HCT116 (cell line): ENCODE measurements around the gene ZMYM2. TPM values are rescaled to one million over a fixed set of nuclear protein-coding genes. Genes with fewer than 3 reads are reported as not detected.

Source experiments
- ATAC-seq: fragments of 200-7000 bp; cut with Tn5 transposase; 2 replicates; pipeline ENCODE4 v1.9.1; 2020; ENCODE audit warnings: mild to moderate bottlenecking, moderate library complexity
- BruUV-seq: library from RNA; stranded (reverse); fragments of 400-500 nt; replicated peaks from 2 replicates; lab custom pipeline; 2021; lab: Mats Ljungman, UMichigan
- CTCF ChIA-PET: fragments of 300-600 bp; sonication (Branson Sonifier 250); formaldehyde crosslinking; loops from one replicate; lab custom pipeline; 2021; ENCODE audit warnings: antibody characterized with exemption; lab: Charles Lee
- POLR2A ChIA-PET: fragments of 300-600, 350-600 bp; sonication (Branson Sonifier 250); formaldehyde crosslinking; loops from one replicate; lab custom pipeline; 2021; ENCODE audit warnings: antibody characterized with exemption; lab: Charles Lee
- RAD21 ChIA-PET, 2 experiments: fragments of 300-600 bp; sonication (Branson Sonifier 250); formaldehyde crosslinking; loops; one replicate each; lab custom pipeline; 2023; ENCODE audit warnings: low total read pairs in 2 of 2; ENCODE audit not compliant: uncharacterized antibody in 2 of 2, unreplicated experiment in 2 of 2, low non-redundant PET in 1 of 2; lab: Charles Lee
- DNase-seq: peaks from one replicate; pipeline ENCODE4 v3.0.0-alpha.2; 2010; ENCODE audit warnings: low read depth, low spot score
- H2AFZ ChIP-seq: fragments of 200-600 bp; shearing (Covaris generic), sonication (generic); 2 replicates; pipeline ENCODE4 v1.6.1; 2017; ENCODE audit warnings: low read depth, mixed run types, mixed read lengths, antibody characterized with exemption, low read length; ENCODE audit not compliant: poor library complexity, severe bottlenecking
- H3K27ac ChIP-seq: 2 replicates; pipeline ENCODE4 v1.5.1; 2012; ENCODE audit warnings: low read depth, low read length
- H3K27me3 ChIP-seq: fragments of 200-600 bp; sonication (generic); 2 replicates; pipeline ENCODE4 v1.6.1; 2016; ENCODE audit warnings: mixed run types, low read length, mixed read lengths; ENCODE audit not compliant: insufficient read depth
- H3K36me3 ChIP-seq, 2 experiments: fragments of 200-500 bp in 1 of 2; fragments of 200-600 bp in 1 of 2; sonication (Bioruptor generic) in 1 of 2; sonication (generic) in 1 of 2; 2 replicates each; pipeline versions ENCODE4 v1.5.1 to v1.6.1; 2014 to 2016; ENCODE audit warnings: low read length in 2 of 2, inconsistent platforms in 1 of 2, mixed read lengths in 1 of 2, mixed run types in 1 of 2; ENCODE audit not compliant: insufficient read depth in 2 of 2, control insufficient read depth in 1 of 2
- H3K4me1 ChIP-seq, 2 experiments: fragments of 200-600 bp in 1 of 2; sonication (generic) in 1 of 2; 2 replicates each; pipeline versions ENCODE4 v1.5.1 to v1.6.1; 2012 to 2017; ENCODE audit warnings: low read length in 2 of 2, inconsistent platforms in 1 of 2, mild to moderate bottlenecking in 1 of 2, mixed read lengths in 1 of 2, mixed run types in 1 of 2, moderate library complexity in 1 of 2; ENCODE audit not compliant: insufficient read depth in 2 of 2, control insufficient read depth in 1 of 2
- H3K4me2 ChIP-seq: fragments of 200-600 bp; sonication (generic); 2 replicates; pipeline ENCODE4 v1.6.1; 2017; ENCODE audit warnings: mixed run types, low read length, mixed read lengths
- H3K4me3 ChIP-seq, 2 experiments: fragments of 200-600 bp in 1 of 2; sonication (generic) in 1 of 2; replicated peaks in 1 of 2; 2 replicates each; pipeline ENCODE4 v1.5.1; 2011 to 2016; ENCODE audit warnings: low read length in 2 of 2, control low read depth in 1 of 2, low read depth in 1 of 2, mild to moderate bottlenecking in 1 of 2, mixed read lengths in 1 of 2, mixed run types in 1 of 2
- H3K79me2 ChIP-seq: fragments of 200-600 bp; sonication (generic); 2 replicates; pipeline ENCODE4 v1.6.1; 2017; ENCODE audit warnings: mild to moderate bottlenecking, mixed run types, low read length, moderate library complexity, mixed read lengths; ENCODE audit not compliant: insufficient read depth
- H3K9ac ChIP-seq: fragments of 200-600 bp; sonication (generic); 2 replicates; pipeline ENCODE4 v1.6.1; 2016; ENCODE audit warnings: low read length, mixed read lengths
- H3K9me2 ChIP-seq: fragments of 200-600 bp; sonication (generic), shearing (Covaris generic); 2 replicates; pipeline ENCODE4 v1.6.1; 2017; ENCODE audit warnings: mixed run types, mild to moderate bottlenecking, moderate library complexity; ENCODE audit not compliant: insufficient read depth
- H3K9me3 ChIP-seq, 2 experiments: fragments of 200-500 bp in 1 of 2; fragments of 200-600 bp in 1 of 2; sonication (Bioruptor generic) in 1 of 2; sonication (generic) in 1 of 2; 2 replicates each; pipeline ENCODE4 v1.6.1; 2014 to 2017; ENCODE audit warnings: low read length in 2 of 2, mixed read lengths in 2 of 2, inconsistent platforms in 1 of 2, low read depth in 1 of 2, mild to moderate bottlenecking in 1 of 2, mixed run types in 1 of 2, moderate library complexity in 1 of 2; ENCODE audit not compliant: control insufficient read depth in 1 of 2, insufficient read depth in 1 of 2
- H4K20me1 ChIP-seq: fragments of 200-600 bp; sonication (generic), shearing (Covaris generic); 2 replicates; pipeline ENCODE4 v1.6.1; 2017; ENCODE audit warnings: mixed run types, mild to moderate bottlenecking, moderate library complexity; ENCODE audit not compliant: insufficient read depth
- CBX3 ChIP-seq: IDR thresholded peaks from 2 replicates; pipeline ENCODE4 v1.6.1; 2012; ENCODE audit warnings: low read depth
- CEBPB ChIP-seq: IDR thresholded peaks from 2 replicates; pipeline ENCODE4 v1.6.1; 2012; ENCODE audit warnings: low read depth
- EGR1 ChIP-seq: IDR thresholded peaks from 2 replicates; pipeline ENCODE4 v1.6.1; 2012; ENCODE audit warnings: low read depth
- ELF1 ChIP-seq: IDR thresholded peaks from 2 replicates; pipeline ENCODE4 v1.6.1; 2012; ENCODE audit warnings: low read depth, borderline replicate concordance
- EZH2 ChIP-seq: fragments of 200-600 bp; sonication (generic); IDR thresholded peaks from 2 replicates; pipeline ENCODE4 v1.6.1; 2017; ENCODE audit warnings: antibody characterized with exemption, mixed run types
- EZH2phosphoT487 ChIP-seq: fragments of 200-600 bp; IDR thresholded peaks from 2 replicates; pipeline ENCODE4 v1.6.1; 2018; ENCODE audit warnings: antibody characterized with exemption, borderline replicate concordance
- FOSL1 ChIP-seq: IDR thresholded peaks from 2 replicates; pipeline ENCODE4 v1.6.1; 2012; ENCODE audit warnings: low read depth
- JUND ChIP-seq: IDR thresholded peaks from 2 replicates; pipeline ENCODE4 v1.6.1; 2012
- POLR2AphosphoS5 ChIP-seq: IDR thresholded peaks from 2 replicates; pipeline ENCODE4 v1.6.1; 2011; ENCODE audit warnings: mild to moderate bottlenecking, low read depth, low read length, moderate library complexity
- RAD21 ChIP-seq: IDR thresholded peaks from 2 replicates; pipeline ENCODE4 v1.6.1; 2012; ENCODE audit warnings: low read depth, mild to moderate bottlenecking
- SP1 ChIP-seq: IDR thresholded peaks from 2 replicates; pipeline ENCODE4 v1.6.1; 2012; ENCODE audit warnings: low read depth
- SRF ChIP-seq: IDR thresholded peaks from 2 replicates; pipeline ENCODE4 v1.6.1; 2012; ENCODE audit warnings: low read depth
- YY1 ChIP-seq: IDR thresholded peaks from 2 replicates; pipeline ENCODE4 v1.6.1; 2011; ENCODE audit warnings: low read length, low read depth, moderate library complexity, mild to moderate bottlenecking; ENCODE audit not compliant: insufficient replicate concordance; ENCODE audit errors: extremely low read depth
- ZNF274 ChIP-seq: fragments of 200-500 bp; sonication (Bioruptor generic); IDR thresholded peaks from 2 replicates; pipeline ENCODE4 v1.6.1; 2014; ENCODE audit warnings: mild to moderate bottlenecking, low read depth, low read length, inconsistent platforms
- intact Hi-C: fragments of 100-400 bp; cut with micrococcal nuclease; formaldehyde crosslinking; loops from 2 replicates; pipeline ENCODE4 v1.10.0; 2022
- total RNA-seq: library from RNA; stranded (reverse); gene quantifications from one replicate; pipeline ENCODE4 v1.2.1, GENCODE V29; 2021; ENCODE audit not compliant: unreplicated experiment
- TF ChIP-seq, protein P1 (sequence below), 3 experiments: fragments of 200-600 bp in 1 of 3; sonication (generic) in 1 of 3; IDR thresholded peaks in 2 of 3; conservative IDR thresholded peaks in 1 of 3; 2 replicates each; pipeline ENCODE4 v1.5.1; 2012 to 2017; ENCODE audit warnings: low read depth in 2 of 3, low read length in 2 of 3, antibody characterized with exemption in 1 of 3, borderline replicate concordance in 1 of 3, control low read depth in 1 of 3, mild to moderate bottlenecking in 1 of 3, mixed read lengths in 1 of 3, mixed run types in 1 of 3, moderate library complexity in 1 of 3; ENCODE audit not compliant: insufficient read depth in 1 of 3
- TF ChIP-seq, protein P2 (sequence below): IDR thresholded peaks from 2 replicates; pipeline ENCODE4 v1.6.1; 2012
- TF ChIP-seq, protein P3 (sequence below): IDR thresholded peaks from 2 replicates; pipeline ENCODE4 v1.6.1; 2011; ENCODE audit warnings: mild to moderate bottlenecking, low read length, moderate library complexity; ENCODE audit not compliant: insufficient replicate concordance; ENCODE audit errors: extremely low read depth
- TF ChIP-seq, protein P4 (sequence below): IDR thresholded peaks from 2 replicates; pipeline ENCODE4 v1.6.1; 2012

ZMYM2 gene
- total RNA-seq, 1 experiment from 2014 or later: 53.0 TPM

GRCh38 chr13:20019043-20019442 lies 60.5 kb downstream of the ZMYM2 start:
- Histone ChIP-seq H3K79me2 (peaks cover 52% of the 10 kb centered on the region), H3K27ac (no peak overlapping the region), H3K4me1 (peaks cover 3 to 20% of the 10 kb centered on the region in 2 experiments; a peak in 3 of 4 replicates), H3K4me2 (no peak overlapping the region), H3K9me3 (peaks cover 11 to 13% of the 10 kb centered on the region in 2 experiments), H3K9me2 (no peaks in the 10 kb centered on the region), H3K4me3 (no peak overlapping the region), H2AFZ (no peak overlapping the region), H4K20me1 (no peaks in the 10 kb centered on the region), H3K27me3 (no peaks in the 10 kb centered on the region), H3K9ac (no peak overlapping the region), H3K36me3 (peaks cover 5 to 17% of the 10 kb centered on the region in 2 experiments; a peak in 3 of 4 replicates)
- no TSS peak for BruUV-seq
- intact Hi-C loops: no loop called here
- no peak for TF ChIP-seq FOSL1
- TF ChIP-seq CBX3: no peak
- no peak for TF ChIP-seq SP1
- TF ChIP-seq, protein P1, sequence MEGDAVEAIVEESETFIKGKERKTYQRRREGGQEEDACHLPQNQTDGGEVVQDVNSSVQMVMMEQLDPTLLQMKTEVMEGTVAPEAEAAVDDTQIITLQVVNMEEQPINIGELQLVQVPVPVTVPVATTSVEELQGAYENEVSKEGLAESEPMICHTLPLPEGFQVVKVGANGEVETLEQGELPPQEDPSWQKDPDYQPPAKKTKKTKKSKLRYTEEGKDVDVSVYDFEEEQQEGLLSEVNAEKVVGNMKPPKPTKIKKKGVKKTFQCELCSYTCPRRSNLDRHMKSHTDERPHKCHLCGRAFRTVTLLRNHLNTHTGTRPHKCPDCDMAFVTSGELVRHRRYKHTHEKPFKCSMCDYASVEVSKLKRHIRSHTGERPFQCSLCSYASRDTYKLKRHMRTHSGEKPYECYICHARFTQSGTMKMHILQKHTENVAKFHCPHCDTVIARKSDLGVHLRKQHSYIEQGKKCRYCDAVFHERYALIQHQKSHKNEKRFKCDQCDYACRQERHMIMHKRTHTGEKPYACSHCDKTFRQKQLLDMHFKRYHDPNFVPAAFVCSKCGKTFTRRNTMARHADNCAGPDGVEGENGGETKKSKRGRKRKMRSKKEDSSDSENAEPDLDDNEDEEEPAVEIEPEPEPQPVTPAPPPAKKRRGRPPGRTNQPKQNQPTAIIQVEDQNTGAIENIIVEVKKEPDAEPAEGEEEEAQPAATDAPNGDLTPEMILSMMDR (IDR thresholded peaks at IDR 0.05 in 2 of 3, conservative IDR thresholded peaks at IDR 0.05 in 1 of 3; ENCODE audit: borderline replicate concordance in 1 of 3, insufficient read depth in 1 of 3, low read depth in 2 of 3, low read length in 2 of 3): no peak
- no peak for TF ChIP-seq ZNF274
- no peak for TF ChIP-seq EZH2phosphoT487
- no peak for TF ChIP-seq RAD21
- no peak for TF ChIP-seq JUND
- TF ChIP-seq POLR2AphosphoS5: no peak
- TF ChIP-seq ELF1: no peak
- no peak for TF ChIP-seq EGR1
- TF ChIP-seq, protein P2, sequence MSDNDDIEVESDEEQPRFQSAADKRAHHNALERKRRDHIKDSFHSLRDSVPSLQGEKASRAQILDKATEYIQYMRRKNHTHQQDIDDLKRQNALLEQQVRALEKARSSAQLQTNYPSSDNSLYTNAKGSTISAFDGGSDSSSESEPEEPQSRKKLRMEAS: no peak
- TF ChIP-seq, protein P3, sequence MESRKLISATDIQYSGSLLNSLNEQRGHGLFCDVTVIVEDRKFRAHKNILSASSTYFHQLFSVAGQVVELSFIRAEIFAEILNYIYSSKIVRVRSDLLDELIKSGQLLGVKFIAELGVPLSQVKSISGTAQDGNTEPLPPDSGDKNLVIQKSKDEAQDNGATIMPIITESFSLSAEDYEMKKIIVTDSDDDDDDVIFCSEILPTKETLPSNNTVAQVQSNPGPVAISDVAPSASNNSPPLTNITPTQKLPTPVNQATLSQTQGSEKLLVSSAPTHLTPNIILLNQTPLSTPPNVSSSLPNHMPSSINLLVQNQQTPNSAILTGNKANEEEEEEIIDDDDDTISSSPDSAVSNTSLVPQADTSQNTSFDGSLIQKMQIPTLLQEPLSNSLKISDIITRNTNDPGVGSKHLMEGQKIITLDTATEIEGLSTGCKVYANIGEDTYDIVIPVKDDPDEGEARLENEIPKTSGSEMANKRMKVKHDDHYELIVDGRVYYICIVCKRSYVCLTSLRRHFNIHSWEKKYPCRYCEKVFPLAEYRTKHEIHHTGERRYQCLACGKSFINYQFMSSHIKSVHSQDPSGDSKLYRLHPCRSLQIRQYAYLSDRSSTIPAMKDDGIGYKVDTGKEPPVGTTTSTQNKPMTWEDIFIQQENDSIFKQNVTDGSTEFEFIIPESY: no peak
- TF ChIP-seq EZH2: no peak
- TF ChIP-seq YY1: no peak
- TF ChIP-seq, protein P4, sequence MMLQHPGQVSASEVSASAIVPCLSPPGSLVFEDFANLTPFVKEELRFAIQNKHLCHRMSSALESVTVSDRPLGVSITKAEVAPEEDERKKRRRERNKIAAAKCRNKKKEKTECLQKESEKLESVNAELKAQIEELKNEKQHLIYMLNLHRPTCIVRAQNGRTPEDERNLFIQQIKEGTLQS: no peak
- no peak for TF ChIP-seq CEBPB
- TF ChIP-seq SRF: no peak
- RAD21 ChIA-PET: no interaction called here
- POLR2A ChIA-PET: no interaction called here
- DNase-seq: no peak
- no peak for ATAC-seq
- CTCF ChIA-PET: no interaction called here
